H9 (cell line): Measurements from ENCODE around the gene TPD52L1. TPM values are rescaled to one million over a fixed set of nuclear protein-coding genes. Genes with fewer than 3 reads are reported as not detected.
A peak's percentile ranks its signal among the peaks of the same experiment; 100 is the strongest.

ENCODE experiments used
- DNase-seq: peaks from one replicate; pipeline ENCODE4 v3.0.0-alpha.2; 2017
- H2AFZ ChIP-seq: one replicate; pipeline ENCODE4 v1.6.1; 2013; ENCODE audit warnings: mild to moderate bottlenecking, low read length, control low read depth, moderate library complexity
- H2AK5ac ChIP-seq: 2 replicates; pipeline ENCODE4 v1.6.1; 2013; ENCODE audit warnings: low read length, control low read depth, mixed read lengths; ENCODE audit not compliant: insufficient read length
- H2BK120ac ChIP-seq: one replicate; pipeline ENCODE4 v1.6.1; 2013; ENCODE audit warnings: low read depth, mild to moderate bottlenecking, low read length, control low read depth, inconsistent platforms; ENCODE audit not compliant: poor library complexity, severe bottlenecking
- H2BK12ac ChIP-seq: 2 replicates; pipeline ENCODE4 v1.6.1; 2013; ENCODE audit warnings: low read length, control low read depth, mixed read lengths, low read depth; ENCODE audit not compliant: insufficient read length
- H2BK15ac ChIP-seq: 2 replicates; pipeline ENCODE4 v1.6.1; 2013; ENCODE audit warnings: low read depth, low read length, control low read depth
- H2BK20ac ChIP-seq: one replicate; pipeline ENCODE4 v1.6.1; 2013; ENCODE audit warnings: low read depth, mild to moderate bottlenecking, low read length, control low read depth, inconsistent platforms; ENCODE audit not compliant: poor library complexity, severe bottlenecking
- H2BK5ac ChIP-seq: 2 replicates; pipeline ENCODE4 v1.6.1; 2013; ENCODE audit warnings: low read length, control low read depth, mixed read lengths; ENCODE audit not compliant: insufficient read length
- H3K14ac ChIP-seq: 2 replicates; pipeline ENCODE4 v1.6.1; 2013; ENCODE audit warnings: low read length, control low read depth; ENCODE audit not compliant: insufficient read depth
- H3K18ac ChIP-seq: 2 replicates; pipeline ENCODE4 v1.6.1; 2013; ENCODE audit warnings: low read depth, mild to moderate bottlenecking, mixed read lengths, low read length, control low read depth; ENCODE audit not compliant: insufficient read length
- H3K23ac ChIP-seq: 2 replicates; pipeline ENCODE4 v1.6.1; 2013; ENCODE audit warnings: low read length, control low read depth, mixed read lengths, low read depth; ENCODE audit not compliant: insufficient read length
- H3K23me2 ChIP-seq: 2 replicates; pipeline ENCODE4 v1.6.1; 2013; ENCODE audit warnings: low read depth, mild to moderate bottlenecking, mixed read lengths, low read length, control low read depth; ENCODE audit not compliant: insufficient read length, poor library complexity, severe bottlenecking
- H3K27ac ChIP-seq: 2 replicates; pipeline ENCODE4 v1.5.1; 2013; ENCODE audit warnings: low read length, control low read depth, mixed read lengths, low read depth; ENCODE audit not compliant: insufficient read length
- H3K27me3 ChIP-seq: 2 replicates; pipeline ENCODE4 v1.6.1; 2013; ENCODE audit warnings: low read length, control low read depth, inconsistent platforms; ENCODE audit not compliant: insufficient read depth
- H3K4ac ChIP-seq: 2 replicates; pipeline ENCODE4 v1.6.1; 2013; ENCODE audit warnings: low read depth, mild to moderate bottlenecking, control low read depth, inconsistent platforms, low read length, moderate library complexity
- H3K4me1 ChIP-seq: 2 replicates; pipeline ENCODE4 v1.6.1; 2013; ENCODE audit warnings: low read length, control low read depth, inconsistent platforms; ENCODE audit not compliant: insufficient read depth
- H3K4me2 ChIP-seq: 2 replicates; pipeline ENCODE4 v1.6.1; 2013; ENCODE audit warnings: low read length, control low read depth, mixed read lengths; ENCODE audit not compliant: insufficient read length, insufficient read depth
- H3K56ac ChIP-seq: 2 replicates; pipeline ENCODE4 v1.6.1; 2013; ENCODE audit warnings: low read depth, mild to moderate bottlenecking, mixed read lengths, low read length, control low read depth; ENCODE audit not compliant: insufficient read length
- H3K79me1 ChIP-seq: 2 replicates; pipeline ENCODE4 v1.6.1; 2013; ENCODE audit warnings: low read depth, mild to moderate bottlenecking, moderate library complexity, low read length, control low read depth, inconsistent platforms; ENCODE audit not compliant: insufficient read depth, poor library complexity, severe bottlenecking
- H3K79me2 ChIP-seq: 2 replicates; pipeline ENCODE4 v1.6.1; 2013; ENCODE audit warnings: low read length, control low read depth, inconsistent platforms; ENCODE audit not compliant: insufficient read depth
- H3K9ac ChIP-seq: 2 replicates; pipeline ENCODE4 v1.6.1; 2013; ENCODE audit warnings: low read length, control low read depth, mixed read lengths; ENCODE audit not compliant: insufficient read length; ENCODE audit errors: extremely low read depth
- H3K9me3 ChIP-seq: one replicate; pipeline ENCODE4 v1.6.1; 2013; ENCODE audit warnings: low read depth, low read length, inconsistent platforms; ENCODE audit not compliant: control insufficient read depth
- H3T11ph ChIP-seq: one replicate; pipeline ENCODE4 v1.6.1; 2013; ENCODE audit warnings: mild to moderate bottlenecking, low read length, control low read depth, inconsistent platforms
- H4K20me1 ChIP-seq: one replicate; pipeline ENCODE4 v1.6.1; 2013; ENCODE audit not compliant: control insufficient read depth, insufficient read length, insufficient read depth
- H4K5ac ChIP-seq: 2 replicates; pipeline ENCODE4 v1.6.1; 2013; ENCODE audit warnings: low read depth, mild to moderate bottlenecking, mixed read lengths, low read length, control low read depth; ENCODE audit not compliant: insufficient read length
- H4K8ac ChIP-seq: replicated peaks from 2 replicates; pipeline ENCODE4 v1.6.1; 2013; ENCODE audit warnings: low read length, control low read depth, mixed read lengths, low read depth; ENCODE audit not compliant: insufficient read length
- H4K91ac ChIP-seq: 2 replicates; pipeline ENCODE4 v1.6.1; 2013; ENCODE audit warnings: low read depth, mild to moderate bottlenecking, moderate library complexity, mixed read lengths, low read length, control low read depth; ENCODE audit not compliant: insufficient read length
- H3K27ac Mint-ChIP-seq, 3 experiments: 2 replicates in 2 of 3; 3 replicates in 1 of 3; pipeline ENCODE4 v1.8.0; 2020 to 2021; ENCODE audit warnings: mixed read lengths in 3 of 3, mild to moderate bottlenecking in 1 of 3, moderate library complexity in 1 of 3
- H3K27me3 Mint-ChIP-seq: 2 replicates; pipeline ENCODE4 v1.8.0; 2021; ENCODE audit warnings: low read depth, mild to moderate bottlenecking, moderate library complexity, mixed read lengths
- H3K36me3 Mint-ChIP-seq, 3 experiments: 2 replicates in 2 of 3; 3 replicates in 1 of 3; pipeline ENCODE4 v1.8.0; 2020 to 2021; ENCODE audit warnings: low read depth in 3 of 3, mixed read lengths in 3 of 3; ENCODE audit not compliant: insufficient read depth in 1 of 3
- H3K4me1 Mint-ChIP-seq, 2 experiments: 2 replicates each; pipeline ENCODE4 v1.8.0; 2020; ENCODE audit warnings: mixed read lengths in 2 of 2
- H3K4me3 Mint-ChIP-seq, 2 experiments: 2 replicates in 1 of 2; 3 replicates in 1 of 2; pipeline ENCODE4 v1.8.0; 2020 to 2021; ENCODE audit warnings: mild to moderate bottlenecking in 2 of 2, mixed read lengths in 2 of 2, moderate library complexity in 1 of 2
- H3K9me3 Mint-ChIP-seq, 2 experiments: 2 replicates in 1 of 2; 3 replicates in 1 of 2; pipeline ENCODE4 v1.8.0; 2020; ENCODE audit warnings: mild to moderate bottlenecking in 2 of 2, mixed read lengths in 2 of 2, moderate library complexity in 1 of 2
- CTCF ChIP-seq: fragments of 200-600 bp; sonication (generic); conservative IDR thresholded peaks from 3 replicates; pipeline ENCODE4 v1.8.0; 2021; ENCODE audit warnings: antibody characterized with exemption, mild to moderate bottlenecking
- WGBS: extraction: QIAGEN DNeasy Blood & Tissue Kit; methylation state at CpG from one replicate; pipeline ENCODE4 v1.1.7; 2013; ENCODE audit warnings: missing lambda C conversion rate, low lambda C conversion rate, mixed read lengths; ENCODE audit not compliant: insufficient read length; ENCODE audit errors: extremely low coverage; 5-methylcytosine and 5-hydroxymethylcytosine counted together
- total RNA-seq: library from RNA; stranded (reverse); gene quantifications from 2 replicates; pipeline ENCODE4 v1.2.1, GENCODE V29; 2021

The TPD52L1 gene
- total RNA-seq, 1 experiment from 2014 or later = 6.6 TPM

- Histone ChIP-seq H3K9ac (peak within 1 kb of the TSS; percentile 90), H3K27me3 (no peaks in the 10 kb centered on the region), H4K5ac (no peak within 1 kb of the TSS), H3K79me2 (no peaks in the 10 kb centered on the region), H3K9me3 (no peaks in the 10 kb centered on the region), H3K4me2 (peak within 1 kb of the TSS; percentile 94), H2AFZ (peak within 1 kb of the TSS; percentile 73), H3K79me1 (no peaks in the 10 kb centered on the region), H2BK5ac (no peak within 1 kb of the TSS), H4K20me1 (no peaks in the 10 kb centered on the region), H3K23me2 (peaks cover 11% of the 10 kb centered on the region), H3T11ph (no peak within 1 kb of the TSS), H4K91ac (no peak within 1 kb of the TSS), H3K4ac (peak within 1 kb of the TSS; percentile 62; the same call in 1 of the 2 replicates), H2BK20ac (no peak within 1 kb of the TSS), H3K4me1 (0 out of 2 replicates have a peak, but pooled peaks cover 2% of the 10 kb centered on the region), H3K23ac (no peak within 1 kb of the TSS), H3K18ac (peak within 1 kb of the TSS; percentile 87), H2AK5ac (no peak within 1 kb of the TSS), H4K8ac (no peak within 1 kb of the TSS), H2BK120ac (no peak within 1 kb of the TSS), H2BK12ac (no peak within 1 kb of the TSS), H3K56ac (no peak within 1 kb of the TSS), H3K14ac (peak within 1 kb of the TSS; percentile 97), H2BK15ac (peak within 1 kb of the TSS; percentile 52; the same call in 1 of the 2 replicates), H3K27ac (no peak within 1 kb of the TSS)
- TF ChIP-seq CTCF = no peak
- Mint-ChIP-seq H3K4me1 (peaks cover 16% of the 10 kb centered on the region in 2 experiments), H3K27me3 (peaks cover 18% of the 10 kb centered on the region), H3K4me3 (peak within 1 kb of the TSS; percentile 78 to 92), H3K9me3 (peaks cover 0 to 4% of the 10 kb centered on the region in 2 experiments; a peak in 2 of 5 replicates), H3K27ac (peak within 1 kb of the TSS; percentile 11 to 93 (median 88); a peak in 5 of 7 replicates), H3K36me3 (peaks cover 25 to 41% (median 35%) of the 10 kb centered on the region in 3 experiments; a peak in 6 of 7 replicates)
- WGBS = no CpG with 5 or more reads among the region's 67 CpGs
- DNase-seq = peak; percentile 67
These were observed 148.1 kb downstream of the TPD52L1 start, which contains the start of gene HDDC2 for GRCh38 chr6:125301435-125302391. HDDC2 (minus strand) TSS chr6:125301967; CDS start chr6:125301932, 35 bp downstream.
